GM12872 (cell line): ENCODE measurements around the gene KCNK7.

Experiments used
- CTCF ChIP-seq: IDR thresholded peaks from 3 replicates; pipeline ENCODE4 v1.5.1; 2011; ENCODE audit warnings: low read depth, mild to moderate bottlenecking, low read length, moderate library complexity; ENCODE audit not compliant: insufficient read depth

KCNK7 gene

GRCh38 chr11:65617990-65618751 is 22.6 kb upstream of the KCNK7 start:
- TF ChIP-seq CTCF = no peak

- no peak for TF ChIP-seq CTCF
Measured at GRCh38 chr11:65617136-65617850, 21.7 kb upstream of the KCNK7 start.

- TF ChIP-seq CTCF = no peak
Measured at GRCh38 chr11:65616575-65617001, 21.0 kb upstream of the KCNK7 start.

GRCh38 chr11:65615950-65616574 is 20.5 kb upstream of the KCNK7 start:
- TF ChIP-seq CTCF = no peak

- TF ChIP-seq CTCF = no peak
Measured at GRCh38 chr11:65615229-65615949, 19.8 kb upstream of the KCNK7 start, which contains the start of gene PCNX3. Gene PCNX3, plus strand, starts transcription at chr11:65615776. Its CDS starts 536 bp downstream, at chr11:65616312.

GRCh38 chr11:65613091-65613928 is 17.7 kb upstream of the KCNK7 start:
- TF ChIP-seq CTCF = no peak
